ENCODE measurements around the gene AP2A1. TPM values are rescaled to one million over a fixed set of nuclear protein-coding genes. Genes with fewer than 3 reads are reported as not detected.

Gene AP2A1
- total and polyA plus RNA-seq, 9 of the 15 experiments (the other 6 are each of a cell fraction or from before 2014, with no cell fraction given): 0.55 to 150 (median 31.9) TPM

- TF ChIP-seq SFPQ (IDR thresholded peaks at IDR 0.05; ENCODE audit: low read depth, low read length): no peak
- TF ChIP-seq MBD1 (CRISPR knock-in tag; IDR thresholded peaks at IDR 0.05): no peak
- no peak; the same call in 1 of the 2 replicates for TF ChIP-seq ZNF263 (CRISPR knock-in tag; IDR thresholded peaks at IDR 0.05; ENCODE audit: borderline replicate concordance)
- TF ChIP-seq EZH2 (IDR thresholded peaks at IDR 0.05; ENCODE audit: borderline replicate concordance, low read depth, low read length): no peak
- no peak for TF ChIP-seq EWSR1 (IDR thresholded peaks at IDR 0.05; ENCODE audit: borderline replicate concordance, low read depth, partially characterized antibody)
- peak; percentile 28 to 58 (median 39); a peak in 4 of 6 replicates for TF ChIP-seq CTCF (IDR thresholded peaks at IDR 0.05 in 2 of 3, conservative IDR thresholded peaks at IDR 0.05 in 1 of 3; ENCODE audit: insufficient read depth in 2 of 3, low read depth in 1 of 3, low read length in 3 of 3)
- TF ChIP-seq E2F4 (CRISPR knock-in tag; IDR thresholded peaks at IDR 0.05; ENCODE audit: low read depth): no peak
- TF ChIP-seq STAG1 (CRISPR knock-in tag; IDR thresholded peaks at IDR 0.05; ENCODE audit: borderline replicate concordance): no peak
- TF ChIP-seq CBX2 (IDR thresholded peaks at IDR 0.05; ENCODE audit: insufficient read depth, low read length, poor library complexity, severe bottlenecking): no peak
- TF ChIP-seq POLR2H (tag; IDR thresholded peaks at IDR 0.05; ENCODE audit: low read depth): no peak
- peak; percentile 85 for TF ChIP-seq PKNOX1 (IDR thresholded peaks at IDR 0.05)
- TF ChIP-seq ZNF316 (IDR thresholded peaks at IDR 0.05): no peak
- no peak for TF ChIP-seq BMI1 (IDR thresholded peaks at IDR 0.05; ENCODE audit: low read length)
- no peak for TF ChIP-seq HDAC8 (tag; IDR thresholded peaks at IDR 0.05)
- no peak for TF ChIP-seq MED1 (CRISPR knock-in tag; IDR thresholded peaks at IDR 0.05; ENCODE audit: borderline replicate concordance)
- TF ChIP-seq TAF15 (IDR thresholded peaks at IDR 0.05; ENCODE audit: low read depth, low read length): no peak
- no peak for TF ChIP-seq ZNF699 (CRISPR knock-in tag; IDR thresholded peaks at IDR 0.05; ENCODE audit: insufficient replicate concordance)
- TF ChIP-seq BRF1 (IDR thresholded peaks at IDR 0.05; ENCODE audit: borderline replicate concordance, extremely low read depth, insufficient read length): no peak
- TF ChIP-seq JUNB (CRISPR knock-in tag; conservative IDR thresholded peaks at IDR 0.05): no peak
Measured at GRCh38 chr19:49746206-49746958, 20.4 kb upstream of the AP2A1 start (continued).
